A673 (cell line): Measurements from ENCODE around the gene CUL7. TPM values are rescaled to one million over a fixed set of nuclear protein-coding genes. Genes with fewer than 3 reads are reported as not detected.
"Not testable (repeated sequence)": the region's sequence is repeated elsewhere in the genome, so short reads cannot be mapped to it uniquely, and the experiment has no call there.

Experiments used
- BruUV-seq: library from RNA; stranded (reverse); fragments of 400-500 nt; replicated peaks from 2 replicates; lab custom pipeline; 2021; lab: Mats Ljungman, UMichigan
- CTCF ChIA-PET: fragments of 300-600 bp; sonication (Branson Sonifier 250); formaldehyde crosslinking; loops from one replicate; lab custom pipeline; 2022; ENCODE audit warnings: antibody characterized with exemption; lab: Charles Lee
- POLR2A ChIA-PET: fragments of 300-600 bp; sonication (Branson Sonifier 250); formaldehyde crosslinking; loops from one replicate; lab custom pipeline; 2022; ENCODE audit warnings: antibody characterized with exemption; ENCODE audit not compliant: low non-redundant PET; lab: Charles Lee
- DNase-seq: peaks from one replicate; pipeline ENCODE4 v3.0.0-alpha.2; 2015; ENCODE audit warnings: low spot score
- H3K27ac ChIP-seq: fragments of 200-600 bp; sonication (generic); 2 replicates; pipeline ENCODE4 v1.5.1; 2016; ENCODE audit warnings: mixed run types, low read depth, mild to moderate bottlenecking, mixed read lengths, antibody characterized with exemption, low read length; ENCODE audit not compliant: poor library complexity, severe bottlenecking
- H3K27me3 ChIP-seq: fragments of 200-600 bp; sonication (generic); replicated peaks from 2 replicates; pipeline ENCODE4 v1.6.1; 2017; ENCODE audit warnings: mixed run types, low read depth, mild to moderate bottlenecking, mixed read lengths, antibody characterized with exemption, low read length; ENCODE audit not compliant: insufficient read depth, poor library complexity
- H3K36me3 ChIP-seq: fragments of 200-600 bp; sonication (generic); 2 replicates; pipeline ENCODE4 v1.6.1; 2016; ENCODE audit warnings: mixed run types, mild to moderate bottlenecking, mixed read lengths, antibody characterized with exemption, low read length; ENCODE audit not compliant: insufficient read depth, poor library complexity, severe bottlenecking
- H3K4me1 ChIP-seq: fragments of 200-600 bp; sonication (generic); 2 replicates; pipeline ENCODE4 v1.6.1; 2017; ENCODE audit warnings: mixed run types, mild to moderate bottlenecking, mixed read lengths, antibody characterized with exemption, low read length; ENCODE audit not compliant: insufficient read depth, poor library complexity, severe bottlenecking
- H3K4me3 ChIP-seq: fragments of 200-600 bp; sonication (generic); 2 replicates; pipeline ENCODE4 v1.5.1; 2016; ENCODE audit warnings: low read depth, mixed run types, mild to moderate bottlenecking, mixed read lengths, low read length; ENCODE audit not compliant: poor library complexity, severe bottlenecking
- H3K9me3 ChIP-seq: fragments of 200-600 bp; sonication (generic); 2 replicates; pipeline ENCODE4 v1.6.1; 2016; ENCODE audit warnings: mixed run types, low read depth, mild to moderate bottlenecking, mixed read lengths, antibody characterized with exemption, low read length; ENCODE audit not compliant: poor library complexity, severe bottlenecking
- EZH2 ChIP-seq: fragments of 200-600 bp; sonication (generic); IDR thresholded peaks from 2 replicates; pipeline ENCODE4 v1.6.1; 2017; ENCODE audit warnings: borderline replicate concordance, low read depth, mild to moderate bottlenecking, mixed read lengths, antibody characterized with exemption, low read length; ENCODE audit not compliant: poor library complexity, severe bottlenecking
- intact Hi-C: fragments of 100-400 bp; cut with micrococcal nuclease; formaldehyde crosslinking; loops from one replicate; pipeline ENCODE4 v1.10.0; 2022; ENCODE audit not compliant: unreplicated experiment
- total RNA-seq: library from RNA; stranded (reverse); gene quantifications from 2 replicates; pipeline ENCODE4 v1.2.3, GENCODE V29; 2021
- TF ChIP-seq, protein P1 (sequence below): fragments of 300-800, 200-600 bp; sonication (generic); conservative IDR thresholded peaks from 2 replicates; pipeline ENCODE4 v1.5.1; 2017; ENCODE audit warnings: low read depth, mild to moderate bottlenecking, antibody characterized with exemption, low read length, moderate library complexity, mixed read lengths

CUL7 gene
- total RNA-seq, 1 experiment from 2014 or later, result 29.4 TPM

DNA sequence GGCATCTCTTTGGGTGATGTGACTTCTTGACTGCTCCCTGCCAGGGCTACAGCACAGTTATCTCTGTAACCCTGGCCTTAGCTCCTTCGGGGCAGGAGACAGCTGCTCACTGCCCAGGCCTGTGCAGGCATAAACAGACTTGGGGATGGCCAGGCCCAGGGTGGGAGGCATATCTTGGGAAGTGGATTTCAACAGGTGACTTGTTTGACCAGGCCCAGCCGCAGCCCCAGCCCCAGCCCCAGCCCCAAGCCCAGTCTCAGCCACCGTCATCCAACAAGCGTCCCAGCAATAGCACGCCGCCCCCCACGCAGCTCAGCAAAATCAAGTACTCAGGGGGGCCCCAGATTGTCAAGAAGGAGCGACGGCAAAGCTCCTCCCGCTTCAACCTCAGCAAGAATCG lies 47.4 kb downstream of the CUL7 start:
- ChIA-PET CTCF (interaction anchor here (0.5 kb wide), 1 partner anchor 1398 kb away, joined by 4 read pairs; no protein-coding TSS in a partner anchor), POLR2A (interaction anchor here (0.7 kb wide), 1 partner anchor 118 kb away, joined by 3 read pairs; no protein-coding TSS in a partner anchor)
- no peaks in the 10 kb centered on the region for H3K4me1 ChIP-seq
- peaks cover 44% of the 10 kb centered on the region for H3K36me3 ChIP-seq
- no TSS peak for BruUV-seq
- no peak overlapping the region for H3K27ac ChIP-seq
- no peak overlapping the region for H3K4me3 ChIP-seq
- no peaks in the 10 kb centered on the region for H3K9me3 ChIP-seq
- intact Hi-C loops, result no loop called here
- no peak for DNase-seq
- no peaks in the 10 kb centered on the region for H3K27me3 ChIP-seq
- no peak for TF ChIP-seq EZH2
- TF ChIP-seq, protein P1, sequence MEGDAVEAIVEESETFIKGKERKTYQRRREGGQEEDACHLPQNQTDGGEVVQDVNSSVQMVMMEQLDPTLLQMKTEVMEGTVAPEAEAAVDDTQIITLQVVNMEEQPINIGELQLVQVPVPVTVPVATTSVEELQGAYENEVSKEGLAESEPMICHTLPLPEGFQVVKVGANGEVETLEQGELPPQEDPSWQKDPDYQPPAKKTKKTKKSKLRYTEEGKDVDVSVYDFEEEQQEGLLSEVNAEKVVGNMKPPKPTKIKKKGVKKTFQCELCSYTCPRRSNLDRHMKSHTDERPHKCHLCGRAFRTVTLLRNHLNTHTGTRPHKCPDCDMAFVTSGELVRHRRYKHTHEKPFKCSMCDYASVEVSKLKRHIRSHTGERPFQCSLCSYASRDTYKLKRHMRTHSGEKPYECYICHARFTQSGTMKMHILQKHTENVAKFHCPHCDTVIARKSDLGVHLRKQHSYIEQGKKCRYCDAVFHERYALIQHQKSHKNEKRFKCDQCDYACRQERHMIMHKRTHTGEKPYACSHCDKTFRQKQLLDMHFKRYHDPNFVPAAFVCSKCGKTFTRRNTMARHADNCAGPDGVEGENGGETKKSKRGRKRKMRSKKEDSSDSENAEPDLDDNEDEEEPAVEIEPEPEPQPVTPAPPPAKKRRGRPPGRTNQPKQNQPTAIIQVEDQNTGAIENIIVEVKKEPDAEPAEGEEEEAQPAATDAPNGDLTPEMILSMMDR, result no peak

DNA sequence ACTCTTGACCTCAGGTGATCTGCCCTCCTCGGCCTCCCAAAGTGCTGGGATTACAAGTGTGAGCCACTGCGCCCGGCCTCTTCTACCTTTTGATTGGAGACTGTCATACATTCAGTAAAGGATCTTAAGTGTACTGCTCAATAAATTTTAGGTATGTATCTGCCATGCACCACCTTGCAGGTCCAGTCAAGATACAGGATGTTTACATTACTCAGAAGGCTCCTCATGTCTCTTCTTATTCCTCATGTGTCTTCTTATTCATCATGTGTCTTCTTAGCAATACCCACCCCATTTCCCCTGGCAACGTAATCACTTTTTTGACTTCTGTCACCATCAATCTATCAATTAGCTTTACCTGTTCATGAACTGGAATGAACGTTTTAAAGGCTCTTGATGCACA lies 47.8 kb downstream of the CUL7 start:
- intact Hi-C loops, result no loop called here
- Histone ChIP-seq H3K4me3 (no peak overlapping the region), H3K36me3 (peaks cover 40% of the 10 kb centered on the region), H3K9me3 (no peaks in the 10 kb centered on the region), H3K4me1 (no peaks in the 10 kb centered on the region), H3K27me3 (no peaks in the 10 kb centered on the region), H3K27ac (no peak overlapping the region)
- no peak for DNase-seq
- no TSS peak for BruUV-seq
- CTCF ChIA-PET, result no interaction called here
- TF ChIP-seq EZH2, result no peak
- TF ChIP-seq, protein P1, result no peak
- POLR2A ChIA-PET, result no interaction called here

DNA sequence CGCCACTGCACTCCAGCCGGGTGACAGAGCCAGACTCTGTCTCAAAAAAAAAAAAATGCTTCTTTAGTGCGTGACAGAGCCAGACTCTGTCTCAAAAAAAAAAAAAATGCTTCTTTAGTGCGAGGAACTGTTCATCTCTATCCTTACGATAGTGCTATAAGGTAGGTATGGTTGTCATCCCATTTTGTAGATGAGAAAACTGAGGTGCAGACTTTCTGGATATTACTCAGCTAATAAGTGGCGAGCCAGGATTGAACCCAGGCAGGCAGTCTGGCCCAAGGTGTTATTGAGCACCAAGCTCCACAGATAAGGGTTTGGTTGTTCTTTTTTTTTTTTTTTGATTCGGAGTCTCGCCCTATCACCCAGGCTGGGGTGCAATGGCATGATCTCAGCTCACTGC lies 51.8 kb downstream of the CUL7 start:
- intact Hi-C loops, result no loop called here
- no peaks in the 10 kb centered on the region for H3K9me3 ChIP-seq
- H3K36me3 ChIP-seq, result peaks cover under 1% of the 10 kb centered on the region
- H3K27ac ChIP-seq, result no peak overlapping the region
- H3K4me3 ChIP-seq, result no peak overlapping the region
- CTCF ChIA-PET, result no interaction called here
- POLR2A ChIA-PET, result no interaction called here
- DNase-seq, result no peak
- H3K27me3 ChIP-seq, result no peaks in the 10 kb centered on the region
- TF ChIP-seq, protein P1, result no peak
- TF ChIP-seq EZH2, result no peak
- BruUV-seq, result no TSS peak
- H3K4me1 ChIP-seq, result no peaks in the 10 kb centered on the region

DNA sequence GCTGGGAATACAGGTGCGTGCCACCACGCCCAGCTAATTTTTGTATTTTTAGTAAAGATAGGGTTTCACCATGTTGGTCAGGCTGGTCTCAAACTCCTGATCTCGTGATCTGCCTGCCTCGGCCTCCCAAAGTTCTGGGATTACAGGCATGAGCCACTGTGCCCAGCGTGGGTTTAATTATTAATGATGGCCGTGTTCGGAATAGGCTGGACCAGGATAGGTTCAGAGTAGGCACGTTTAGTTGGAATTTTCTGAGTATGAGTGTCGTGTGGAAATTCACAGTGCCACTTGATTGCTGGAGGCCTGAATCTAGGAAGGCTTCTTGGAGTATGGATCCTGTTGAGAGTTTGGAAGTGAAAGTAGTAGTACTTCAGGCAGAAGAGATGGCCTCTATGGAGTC lies 55.4 kb downstream of the CUL7 start:
- H3K27me3 ChIP-seq, intact Hi-C loops, POLR2A ChIA-PET, H3K4me1 ChIP-seq, H3K9me3 ChIP-seq, BruUV-seq, H3K4me3 ChIP-seq, DNase-seq, H3K27ac ChIP-seq, CTCF ChIA-PET, H3K36me3 ChIP-seq: not testable (repeated sequence)
